Mammary epithelial cell (primary cell): ENCODE measurements around the gene SNX30.

ENCODE experiments used
- EZH2 ChIP-seq: IDR thresholded peaks from 2 replicates; pipeline ENCODE4 v1.6.1; 2012; ENCODE audit warnings: low read length, inconsistent platforms, borderline replicate concordance
- TF ChIP-seq, protein P1 (sequence below), 2 donors: IDR thresholded peaks in 1 of 2; conservative IDR thresholded peaks in 1 of 2; 2 replicates each; pipeline ENCODE4 v1.5.1; 2011 to 2012; ENCODE audit warnings: inconsistent platforms in 2 of 2, low read length in 2 of 2, mild to moderate bottlenecking in 2 of 2, control low read depth in 1 of 2, low read depth in 1 of 2; ENCODE audit not compliant: insufficient read depth in 1 of 2; ENCODE audit errors: extremely low read depth in 1 of 2

DNA sequence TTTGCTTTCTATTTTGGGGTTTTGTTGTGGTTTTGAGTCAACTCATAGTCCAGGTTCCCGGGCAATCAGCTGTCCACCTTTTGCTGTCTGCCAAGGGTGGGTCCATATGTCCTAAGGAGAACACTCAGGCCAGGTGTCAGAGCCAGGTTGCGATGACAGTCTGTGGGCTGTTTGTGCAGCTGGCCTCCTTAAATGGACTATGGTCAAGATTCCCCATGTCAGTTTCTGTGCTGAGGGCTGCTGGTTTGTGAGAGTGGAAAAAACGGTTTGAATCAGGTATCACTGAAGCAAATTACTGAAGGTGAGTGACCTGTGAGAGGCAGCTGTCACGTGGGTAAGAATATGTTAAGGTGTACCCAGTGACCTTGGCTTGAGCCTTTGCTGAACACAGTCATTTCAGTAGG lies 33.0 kb downstream of the SNX30 start:
- TF ChIP-seq, protein P1, sequence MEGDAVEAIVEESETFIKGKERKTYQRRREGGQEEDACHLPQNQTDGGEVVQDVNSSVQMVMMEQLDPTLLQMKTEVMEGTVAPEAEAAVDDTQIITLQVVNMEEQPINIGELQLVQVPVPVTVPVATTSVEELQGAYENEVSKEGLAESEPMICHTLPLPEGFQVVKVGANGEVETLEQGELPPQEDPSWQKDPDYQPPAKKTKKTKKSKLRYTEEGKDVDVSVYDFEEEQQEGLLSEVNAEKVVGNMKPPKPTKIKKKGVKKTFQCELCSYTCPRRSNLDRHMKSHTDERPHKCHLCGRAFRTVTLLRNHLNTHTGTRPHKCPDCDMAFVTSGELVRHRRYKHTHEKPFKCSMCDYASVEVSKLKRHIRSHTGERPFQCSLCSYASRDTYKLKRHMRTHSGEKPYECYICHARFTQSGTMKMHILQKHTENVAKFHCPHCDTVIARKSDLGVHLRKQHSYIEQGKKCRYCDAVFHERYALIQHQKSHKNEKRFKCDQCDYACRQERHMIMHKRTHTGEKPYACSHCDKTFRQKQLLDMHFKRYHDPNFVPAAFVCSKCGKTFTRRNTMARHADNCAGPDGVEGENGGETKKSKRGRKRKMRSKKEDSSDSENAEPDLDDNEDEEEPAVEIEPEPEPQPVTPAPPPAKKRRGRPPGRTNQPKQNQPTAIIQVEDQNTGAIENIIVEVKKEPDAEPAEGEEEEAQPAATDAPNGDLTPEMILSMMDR (conservative IDR thresholded peaks at IDR 0.05 in 1 of 2, IDR thresholded peaks at IDR 0.05 in 1 of 2; ENCODE audit: extremely low read depth in 1 of 2, insufficient read depth in 1 of 2, low read depth in 1 of 2, low read length in 2 of 2): no peak
- TF ChIP-seq EZH2: no peak
